Pericardium fibroblast (primary cell): ENCODE data around the gene SUN5. TPM values are rescaled to one million over a fixed set of nuclear protein-coding genes. Genes with fewer than 3 reads are reported as not detected.

Source experiments
- total RNA-seq: library from RNA; depleted of rRNA; stranded (reverse); fragments of >200 nt; gene quantifications from 2 replicates; pipeline ENCODE4 v1.2.3, GENCODE V29; 2015

SUN5 gene, protein sequence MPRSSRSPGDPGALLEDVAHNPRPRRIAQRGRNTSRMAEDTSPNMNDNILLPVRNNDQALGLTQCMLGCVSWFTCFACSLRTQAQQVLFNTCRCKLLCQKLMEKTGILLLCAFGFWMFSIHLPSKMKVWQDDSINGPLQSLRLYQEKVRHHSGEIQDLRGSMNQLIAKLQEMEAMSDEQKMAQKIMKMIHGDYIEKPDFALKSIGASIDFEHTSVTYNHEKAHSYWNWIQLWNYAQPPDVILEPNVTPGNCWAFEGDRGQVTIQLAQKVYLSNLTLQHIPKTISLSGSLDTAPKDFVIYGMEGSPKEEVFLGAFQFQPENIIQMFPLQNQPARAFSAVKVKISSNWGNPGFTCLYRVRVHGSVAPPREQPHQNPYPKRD
- total RNA-seq, result not detected in 2 replicates

DNA sequence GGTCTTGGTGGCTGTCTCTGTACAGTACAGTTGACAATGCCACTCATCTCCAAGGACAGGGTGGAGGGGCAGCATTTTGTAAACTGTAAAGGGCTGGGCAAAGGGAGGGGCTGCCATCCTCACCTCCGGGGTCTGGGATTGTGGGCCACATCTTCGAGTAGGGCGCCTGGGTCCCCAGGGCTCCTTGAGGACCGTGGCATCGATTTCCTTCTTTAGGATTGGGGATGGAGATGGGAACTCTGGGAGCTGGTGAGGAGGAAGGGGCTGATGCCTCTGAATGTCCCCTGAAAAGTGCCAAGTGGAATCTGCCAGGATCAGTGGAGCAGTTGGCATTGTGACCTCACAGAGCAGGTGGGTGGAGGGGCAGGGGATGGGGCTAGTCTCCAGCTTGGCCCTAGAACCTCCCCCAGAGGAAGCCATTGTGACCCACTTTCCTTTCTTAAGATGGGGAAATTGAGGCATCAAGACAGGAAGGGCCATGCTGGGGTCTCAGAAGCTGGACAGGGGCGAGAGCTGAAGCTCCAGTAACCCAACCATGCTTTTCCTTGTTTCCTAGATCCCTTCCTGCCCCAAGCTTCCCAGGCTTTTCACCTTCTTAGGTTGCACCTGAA lies at the start of gene SUN5:
SUN5 (minus strand) TSS at position 293 of the 611 bp plus-strand sequence; CDS start at position 200, 93 bp downstream.

DNA sequence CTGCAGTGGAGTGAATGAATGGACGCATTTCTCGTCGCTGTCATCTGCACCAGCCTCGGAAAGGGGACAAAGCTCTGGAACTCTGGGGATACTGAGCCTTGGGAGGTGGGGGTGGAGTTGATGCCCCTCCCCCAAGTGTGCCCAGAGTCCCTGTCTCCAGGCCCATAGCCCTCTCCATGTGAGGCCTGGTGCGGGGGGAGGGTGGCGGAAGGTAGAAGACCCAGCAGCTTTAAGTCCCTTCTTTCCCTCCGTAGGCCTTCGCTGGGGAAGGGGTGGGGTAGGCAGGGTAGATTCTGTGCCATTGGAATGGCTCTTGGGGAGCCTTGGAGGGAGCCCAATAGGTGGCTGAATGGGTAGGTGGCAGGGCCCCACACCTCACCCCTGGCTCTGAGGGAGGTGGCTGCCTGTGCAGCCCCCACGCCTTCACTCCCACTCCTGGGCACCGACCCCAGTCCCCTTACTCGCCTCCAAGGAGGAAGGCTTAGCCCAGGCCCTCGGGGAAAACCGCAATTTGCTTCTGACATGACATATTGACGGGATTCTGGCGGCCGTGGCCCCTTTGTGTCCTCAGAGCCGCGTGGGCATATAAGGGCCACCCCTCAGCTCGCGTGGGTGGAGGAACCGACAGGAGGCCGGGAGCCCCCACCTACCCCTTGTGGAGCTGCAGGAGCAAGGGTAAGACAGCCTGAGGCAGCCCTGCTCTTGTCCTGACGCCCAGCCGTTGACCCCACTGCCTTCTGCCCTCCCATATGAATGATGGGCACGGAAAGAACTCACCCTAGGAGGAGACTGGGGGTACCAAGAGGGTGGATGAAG lies 49.3 kb upstream of the SUN5 start, which contains the start of gene BPIFB3:
BPIFB3 (plus strand) TSS at position 613 of the 816 bp plus-strand sequence. CDS start 1,533 bp downstream, outside the sequence.

DNA sequence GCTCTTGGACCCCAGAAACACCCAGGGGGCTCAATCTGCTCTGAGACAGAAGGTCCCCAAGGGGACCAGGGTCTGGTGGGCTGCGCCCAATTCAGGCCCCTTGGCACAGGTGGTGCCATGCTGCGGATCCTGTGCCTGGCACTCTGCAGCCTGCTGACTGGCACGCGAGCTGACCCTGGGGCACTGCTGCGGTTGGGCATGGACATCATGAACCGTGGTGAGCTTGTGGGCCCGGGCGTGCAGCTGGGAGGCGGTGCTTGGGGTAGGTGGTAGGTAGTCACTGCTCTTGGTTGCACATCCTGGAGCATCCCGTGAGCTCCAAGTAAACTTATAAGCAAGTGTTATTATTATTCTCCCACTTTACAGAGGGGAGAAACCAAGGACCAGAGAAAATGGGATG lies 27.3 kb upstream of the SUN5 start, which contains the start of gene BPIFB6:
BPIFB6 (plus strand) TSS at position 118 of the 400 bp plus-strand sequence; CDS start at position 118, 0 bp downstream.

DNA sequence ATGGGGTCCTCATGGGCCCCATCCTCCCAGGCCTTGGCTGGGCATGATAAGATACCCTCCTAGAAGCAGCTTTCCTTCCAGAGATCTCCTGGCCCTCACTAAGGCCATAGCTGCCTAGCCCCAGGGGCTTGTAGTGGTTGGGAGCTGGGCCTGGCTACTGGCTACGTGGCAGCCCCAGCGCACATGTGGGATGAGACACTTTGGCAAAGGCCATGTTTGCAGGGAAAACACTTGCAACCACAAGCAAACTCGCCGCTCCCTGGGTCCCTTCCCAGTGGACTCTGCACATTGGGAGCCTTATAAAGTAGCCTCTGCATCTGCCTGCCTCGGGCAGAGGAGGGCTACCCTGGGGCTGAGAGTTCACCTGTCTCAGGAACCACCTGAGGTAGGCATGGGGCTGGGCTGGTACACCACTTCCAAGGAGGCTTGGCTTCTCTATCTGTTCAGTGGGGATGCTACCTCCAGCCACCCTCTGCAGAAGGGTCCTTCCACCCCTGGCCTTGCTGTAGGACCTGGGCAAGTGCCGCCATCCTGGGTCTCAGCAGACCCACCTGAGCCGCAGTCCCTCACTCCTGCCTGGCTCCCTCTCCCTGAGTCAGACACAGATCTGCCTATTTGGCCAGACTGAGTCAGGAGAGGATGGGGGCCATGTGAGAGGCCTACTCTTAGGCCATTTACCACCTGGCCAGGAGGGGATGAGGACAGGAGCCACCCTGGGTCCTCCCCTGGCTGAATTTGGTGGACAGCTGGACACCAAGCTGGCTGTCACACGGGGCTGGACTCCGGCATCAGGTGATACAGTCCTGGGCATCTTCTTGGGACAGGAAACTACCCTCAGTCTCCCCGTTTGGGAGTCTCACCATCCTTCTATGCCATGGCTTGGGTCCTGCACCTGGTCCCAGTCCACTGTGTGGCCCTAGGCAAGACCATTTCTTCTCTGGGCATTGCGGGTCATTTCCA lies 3.4 kb upstream of the SUN5 start, which contains the start of gene BPIFB2:
BPIFB2 (plus strand) TSS at position 329 of the 960 bp plus-strand sequence. CDS start 871 bp downstream, outside the sequence.

Other genes with a start within 250 kb of the SUN5 start
- 0.43 and 1.2 TPM in 2 replicates for gene DNMT3B, start 242.0 kb downstream of the SUN5 start, total RNA-seq
- 42.2 and 74.8 TPM in 2 replicates for gene MAPRE1, start 184.5 kb downstream of the SUN5 start, total RNA-seq
- under 0.01 TPM in 1 of 2 replicates, not detected in the other for gene EFCAB8, start 145.5 kb downstream of the SUN5 start, total RNA-seq
- gene BPIFB2, start 3.3 kb upstream of the SUN5 start, total RNA-seq, result not detected in 2 replicates
- gene BPIFB6, start 27.2 kb upstream of the SUN5 start, total RNA-seq, result not detected in 2 replicates
- gene BPIFB3, start 49.5 kb upstream of the SUN5 start, total RNA-seq, result not detected in 2 replicates
- gene BPIFB4, start 75.2 kb upstream of the SUN5 start, total RNA-seq, result under 0.01 TPM in 1 of 2 replicates, not detected in the other
- not detected in 2 replicates for gene BPIFA2, start 163.7 kb upstream of the SUN5 start, total RNA-seq
- gene BPIFA3, start 212.9 kb upstream of the SUN5 start, total RNA-seq, result not detected in 2 replicates
- gene BPIFA1, start 231.6 kb upstream of the SUN5 start, total RNA-seq, result not detected in 2 replicates